Glutamatergic neuron (in vitro differentiated cells): Measurements from ENCODE around the gene CDKN2B. TPM values are rescaled to one million over a fixed set of nuclear protein-coding genes. Genes with fewer than 3 reads are reported as not detected.

Experiments used
- DNase-seq: peaks from one replicate; pipeline ENCODE4 v3.0.0; 2022
- H3K27ac Mint-ChIP-seq: one replicate; pipeline ENCODE4 v1.8.0; 2020; ENCODE audit warnings: mild to moderate bottlenecking, mixed read lengths, inconsistent platforms; ENCODE audit not compliant: unreplicated experiment
- H3K27me3 Mint-ChIP-seq: one replicate; pipeline ENCODE4 v1.8.0; 2020; ENCODE audit warnings: mild to moderate bottlenecking, moderate library complexity, mixed read lengths, inconsistent platforms; ENCODE audit not compliant: unreplicated experiment
- H3K36me3 Mint-ChIP-seq: one replicate; pipeline ENCODE4 v1.8.0; 2020; ENCODE audit warnings: mild to moderate bottlenecking, mixed read lengths, inconsistent platforms; ENCODE audit not compliant: unreplicated experiment
- H3K4me1 Mint-ChIP-seq: one replicate; pipeline ENCODE4 v1.8.0; 2020; ENCODE audit warnings: mild to moderate bottlenecking, low read depth, mixed read lengths, inconsistent platforms; ENCODE audit not compliant: unreplicated experiment
- H3K4me3 Mint-ChIP-seq: one replicate; pipeline ENCODE4 v1.8.0; 2020; ENCODE audit warnings: mild to moderate bottlenecking, mixed read lengths, inconsistent platforms; ENCODE audit not compliant: unreplicated experiment
- H3K9me3 Mint-ChIP-seq: one replicate; pipeline ENCODE4 v1.8.0; 2020; ENCODE audit warnings: mild to moderate bottlenecking, moderate library complexity, mixed read lengths, inconsistent platforms; ENCODE audit not compliant: unreplicated experiment
- total RNA-seq: library from RNA; stranded (reverse); fragmentation: NEBNext Ultra II Directional; extraction: Animal tissue kit (Norgen Biotek cat#: 25700); gene quantifications from one replicate; pipeline ENCODE4 v1.2.1, GENCODE V29; 2021; ENCODE audit not compliant: unreplicated experiment
- TF ChIP-seq, protein P1 (sequence below): fragments of 200-600 bp; sonication (generic); IDR thresholded peaks from one replicate; pipeline ENCODE4 v1.5.0; 2021; ENCODE audit not compliant: partially characterized antibody, unreplicated experiment

Gene CDKN2B
- total RNA-seq, 1 donor from 2014 or later, result 0.93 TPM

DNA sequence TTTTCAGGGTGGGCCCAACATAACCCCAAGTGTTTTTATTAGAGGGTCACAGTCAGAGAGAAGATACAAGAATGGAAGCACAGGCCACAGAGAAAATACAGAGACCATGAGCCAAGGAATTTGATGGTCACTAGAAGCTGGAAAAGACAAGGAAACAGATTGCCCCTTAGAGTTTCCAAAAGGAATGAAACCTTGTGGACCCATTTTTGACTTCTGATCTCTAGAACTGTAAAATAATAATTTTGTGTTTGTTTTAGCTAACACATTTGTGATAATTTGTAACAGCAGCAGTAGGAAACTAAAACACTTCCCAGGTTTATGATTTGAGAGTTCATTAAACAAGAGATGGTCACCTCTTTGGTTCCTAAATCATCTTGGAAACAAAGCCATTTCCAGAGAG is 36.7 kb downstream of the CDKN2B start:
- TF ChIP-seq, protein P1, sequence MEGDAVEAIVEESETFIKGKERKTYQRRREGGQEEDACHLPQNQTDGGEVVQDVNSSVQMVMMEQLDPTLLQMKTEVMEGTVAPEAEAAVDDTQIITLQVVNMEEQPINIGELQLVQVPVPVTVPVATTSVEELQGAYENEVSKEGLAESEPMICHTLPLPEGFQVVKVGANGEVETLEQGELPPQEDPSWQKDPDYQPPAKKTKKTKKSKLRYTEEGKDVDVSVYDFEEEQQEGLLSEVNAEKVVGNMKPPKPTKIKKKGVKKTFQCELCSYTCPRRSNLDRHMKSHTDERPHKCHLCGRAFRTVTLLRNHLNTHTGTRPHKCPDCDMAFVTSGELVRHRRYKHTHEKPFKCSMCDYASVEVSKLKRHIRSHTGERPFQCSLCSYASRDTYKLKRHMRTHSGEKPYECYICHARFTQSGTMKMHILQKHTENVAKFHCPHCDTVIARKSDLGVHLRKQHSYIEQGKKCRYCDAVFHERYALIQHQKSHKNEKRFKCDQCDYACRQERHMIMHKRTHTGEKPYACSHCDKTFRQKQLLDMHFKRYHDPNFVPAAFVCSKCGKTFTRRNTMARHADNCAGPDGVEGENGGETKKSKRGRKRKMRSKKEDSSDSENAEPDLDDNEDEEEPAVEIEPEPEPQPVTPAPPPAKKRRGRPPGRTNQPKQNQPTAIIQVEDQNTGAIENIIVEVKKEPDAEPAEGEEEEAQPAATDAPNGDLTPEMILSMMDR, result no peak
- peaks cover 5% of the 10 kb centered on the region for H3K4me1 Mint-ChIP-seq
- no peak overlapping the region for H3K27ac Mint-ChIP-seq
- peaks cover 12% of the 10 kb centered on the region for H3K9me3 Mint-ChIP-seq
- DNase-seq, result no peak
- no peak overlapping the region for H3K4me3 Mint-ChIP-seq
- H3K27me3 Mint-ChIP-seq, result peaks cover 53% of the 10 kb centered on the region
- H3K36me3 Mint-ChIP-seq, result no peaks in the 10 kb centered on the region

DNA sequence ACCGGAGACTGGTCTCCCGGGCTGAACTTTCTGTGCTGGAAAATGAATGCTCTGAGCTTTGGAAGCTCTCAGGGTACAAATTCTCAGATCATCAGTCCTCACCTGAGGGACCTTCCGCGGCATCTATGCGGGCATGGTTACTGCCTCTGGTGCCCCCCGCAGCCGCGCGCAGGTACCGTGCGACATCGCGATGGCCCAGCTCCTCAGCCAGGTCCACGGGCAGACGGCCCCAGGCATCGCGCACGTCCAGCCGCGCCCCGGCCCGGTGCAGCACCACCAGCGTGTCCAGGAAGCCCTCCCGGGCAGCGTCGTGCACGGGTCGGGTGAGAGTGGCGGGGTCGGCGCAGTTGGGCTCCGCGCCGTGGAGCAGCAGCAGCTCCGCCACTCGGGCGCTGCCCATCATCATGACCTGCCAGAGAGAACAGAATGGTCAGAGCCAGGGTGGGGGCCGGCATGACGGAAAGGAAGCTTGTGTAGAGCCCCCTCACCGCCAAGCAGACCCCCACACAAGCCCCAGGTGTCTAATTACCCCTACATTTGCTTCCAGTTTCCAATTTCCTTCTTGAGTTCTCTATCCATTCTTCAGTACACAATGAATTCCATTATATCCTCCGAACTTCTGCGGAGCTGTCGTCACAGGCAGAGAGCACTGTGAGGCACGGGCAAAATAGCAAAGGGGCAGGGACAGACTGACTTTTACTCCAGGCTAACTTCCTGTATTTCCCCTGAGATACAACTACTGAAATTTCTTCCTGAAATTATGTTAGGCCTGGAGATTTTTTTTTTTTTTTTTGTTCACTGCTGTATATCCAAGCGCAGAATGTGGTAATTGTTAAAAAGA is 38.1 kb downstream of the CDKN2B start:
- DNase-seq, result peak; percentile 24
- Mint-ChIP-seq H3K4me3 (peak overlapping the region; percentile 6), H3K9me3 (peaks cover 15% of the 10 kb centered on the region), H3K36me3 (no peaks in the 10 kb centered on the region), H3K27me3 (peaks cover 62% of the 10 kb centered on the region), H3K4me1 (peaks cover 5% of the 10 kb centered on the region), H3K27ac (no peak overlapping the region)
- TF ChIP-seq, protein P1, result no peak

GRCh38 chr9:21969951-21970799 is 38.9 kb downstream of the CDKN2B start:
- peaks cover 7% of the 10 kb centered on the region for H3K4me1 Mint-ChIP-seq
- H3K4me3 Mint-ChIP-seq, result no peak overlapping the region
- no peak overlapping the region for H3K27ac Mint-ChIP-seq

DNA sequence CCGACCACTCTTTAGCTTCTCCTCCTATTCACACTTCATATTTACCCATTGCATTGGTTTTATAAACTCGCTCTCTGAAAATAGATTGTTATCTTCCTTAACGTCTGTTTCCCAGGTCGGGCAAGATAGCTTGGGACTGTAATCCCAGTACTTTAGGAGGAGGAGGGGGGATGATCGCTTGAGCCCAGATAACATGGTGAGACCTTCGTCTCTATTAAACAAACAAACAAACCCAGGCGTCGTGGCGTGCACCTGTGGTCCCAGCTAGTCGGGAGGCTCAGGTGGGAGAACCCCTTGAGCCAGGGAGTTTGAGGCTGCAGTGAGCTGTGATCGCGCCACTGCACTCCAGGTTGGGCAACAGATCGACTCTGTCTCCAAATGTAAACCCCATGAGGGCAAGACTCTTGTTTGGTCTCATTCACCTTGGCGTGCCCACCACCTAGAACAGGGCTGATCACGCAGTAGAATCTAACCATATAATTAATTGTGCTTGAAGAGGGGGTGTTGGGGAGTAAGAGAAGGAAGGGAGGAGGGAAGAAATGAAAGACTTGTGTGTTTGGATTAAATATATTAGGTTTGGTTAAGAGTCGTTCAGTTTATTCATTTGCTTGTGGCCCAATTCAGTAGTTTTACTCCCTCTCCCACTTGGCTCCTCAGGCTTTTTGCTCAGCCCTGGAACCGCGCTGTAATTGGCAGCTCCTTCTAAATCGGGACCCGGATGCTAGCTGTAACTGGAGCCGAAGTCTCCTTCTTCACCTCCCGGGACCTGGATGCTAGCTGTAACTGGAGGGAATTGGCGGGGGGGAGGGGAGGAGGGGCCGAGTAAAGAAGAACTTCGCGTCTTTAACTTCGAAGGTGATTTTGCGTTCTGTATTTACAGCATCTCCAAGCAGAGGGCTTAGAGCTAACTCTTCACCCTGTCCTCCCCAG is 39.8 kb downstream of the CDKN2B start:
- peaks cover 64% of the 10 kb centered on the region for H3K27me3 Mint-ChIP-seq

More at GRCh38 chr9:21969951-21970799, 38.9 kb downstream of the CDKN2B start:
- TF ChIP-seq, protein P1, result no peak
- H3K27me3 Mint-ChIP-seq, result peaks cover 64% of the 10 kb centered on the region
- peaks cover 15% of the 10 kb centered on the region for H3K9me3 Mint-ChIP-seq
- DNase-seq, result no peak
- no peaks in the 10 kb centered on the region for H3K36me3 Mint-ChIP-seq

More for the DNA sequence above, 39.8 kb downstream of the CDKN2B start:
- no peak for DNase-seq
- Mint-ChIP-seq H3K36me3 (no peaks in the 10 kb centered on the region), H3K4me3 (peak overlapping the region; percentile 35), H3K27ac (no peak overlapping the region), H3K4me1 (peaks cover 7% of the 10 kb centered on the region), H3K9me3 (peaks cover 15% of the 10 kb centered on the region)
- TF ChIP-seq, protein P1, result no peak
